Measurements from ENCODE around the gene RIPPLY1.

DNA sequence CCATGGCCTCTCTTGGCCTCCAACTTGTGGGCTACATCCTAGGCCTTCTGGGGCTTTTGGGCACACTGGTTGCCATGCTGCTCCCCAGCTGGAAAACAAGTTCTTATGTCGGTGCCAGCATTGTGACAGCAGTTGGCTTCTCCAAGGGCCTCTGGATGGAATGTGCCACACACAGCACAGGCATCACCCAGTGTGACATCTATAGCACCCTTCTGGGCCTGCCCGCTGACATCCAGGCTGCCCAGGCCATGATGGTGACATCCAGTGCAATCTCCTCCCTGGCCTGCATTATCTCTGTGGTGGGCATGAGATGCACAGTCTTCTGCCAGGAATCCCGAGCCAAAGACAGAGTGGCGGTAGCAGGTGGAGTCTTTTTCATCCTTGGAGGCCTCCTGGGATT is 25.1 kb upstream of the RIPPLY1 start:
- TF ChIP-seq, protein P1, sequence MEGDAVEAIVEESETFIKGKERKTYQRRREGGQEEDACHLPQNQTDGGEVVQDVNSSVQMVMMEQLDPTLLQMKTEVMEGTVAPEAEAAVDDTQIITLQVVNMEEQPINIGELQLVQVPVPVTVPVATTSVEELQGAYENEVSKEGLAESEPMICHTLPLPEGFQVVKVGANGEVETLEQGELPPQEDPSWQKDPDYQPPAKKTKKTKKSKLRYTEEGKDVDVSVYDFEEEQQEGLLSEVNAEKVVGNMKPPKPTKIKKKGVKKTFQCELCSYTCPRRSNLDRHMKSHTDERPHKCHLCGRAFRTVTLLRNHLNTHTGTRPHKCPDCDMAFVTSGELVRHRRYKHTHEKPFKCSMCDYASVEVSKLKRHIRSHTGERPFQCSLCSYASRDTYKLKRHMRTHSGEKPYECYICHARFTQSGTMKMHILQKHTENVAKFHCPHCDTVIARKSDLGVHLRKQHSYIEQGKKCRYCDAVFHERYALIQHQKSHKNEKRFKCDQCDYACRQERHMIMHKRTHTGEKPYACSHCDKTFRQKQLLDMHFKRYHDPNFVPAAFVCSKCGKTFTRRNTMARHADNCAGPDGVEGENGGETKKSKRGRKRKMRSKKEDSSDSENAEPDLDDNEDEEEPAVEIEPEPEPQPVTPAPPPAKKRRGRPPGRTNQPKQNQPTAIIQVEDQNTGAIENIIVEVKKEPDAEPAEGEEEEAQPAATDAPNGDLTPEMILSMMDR (IDR thresholded peaks at IDR 0.05), result no peak
- no peak for TF ChIP-seq POLR2A (IDR thresholded peaks at IDR 0.05)
